ENCODE measurements around the gene ITPK1.

DNA sequence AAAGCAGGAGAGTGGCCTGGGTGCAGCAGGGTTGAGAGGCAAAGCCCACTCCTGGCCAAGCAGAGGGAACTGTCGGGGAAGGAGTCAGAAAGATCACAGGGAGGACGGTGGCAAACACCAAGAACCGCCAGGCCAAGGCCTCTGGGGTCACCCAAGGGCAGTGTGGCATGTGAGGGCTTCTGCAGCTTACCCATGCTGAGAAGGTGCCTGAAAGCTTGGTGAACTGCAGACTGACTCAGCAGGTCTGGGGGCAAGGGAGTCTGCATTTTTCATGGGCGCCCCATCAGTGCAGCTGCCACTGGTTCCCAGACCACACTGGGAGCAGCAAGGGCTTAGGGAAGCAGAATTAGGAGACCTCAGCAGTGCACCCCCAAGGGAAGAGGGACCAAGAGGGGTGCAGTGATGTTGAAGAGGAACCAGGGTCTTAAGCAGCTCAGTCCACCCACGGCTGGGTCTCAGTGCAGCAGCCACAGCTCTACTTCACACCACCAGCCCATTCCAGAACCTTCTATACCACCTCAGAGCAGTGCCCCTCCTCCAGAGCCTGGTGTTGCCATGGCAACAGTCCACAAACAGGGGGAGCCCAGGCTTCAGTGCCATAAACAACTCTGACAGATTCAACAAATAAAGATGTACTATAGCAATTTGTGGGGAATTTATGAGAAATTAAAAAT lies 59.4 kb downstream of the ITPK1 start:
- TF ChIP-seq, protein P1, sequence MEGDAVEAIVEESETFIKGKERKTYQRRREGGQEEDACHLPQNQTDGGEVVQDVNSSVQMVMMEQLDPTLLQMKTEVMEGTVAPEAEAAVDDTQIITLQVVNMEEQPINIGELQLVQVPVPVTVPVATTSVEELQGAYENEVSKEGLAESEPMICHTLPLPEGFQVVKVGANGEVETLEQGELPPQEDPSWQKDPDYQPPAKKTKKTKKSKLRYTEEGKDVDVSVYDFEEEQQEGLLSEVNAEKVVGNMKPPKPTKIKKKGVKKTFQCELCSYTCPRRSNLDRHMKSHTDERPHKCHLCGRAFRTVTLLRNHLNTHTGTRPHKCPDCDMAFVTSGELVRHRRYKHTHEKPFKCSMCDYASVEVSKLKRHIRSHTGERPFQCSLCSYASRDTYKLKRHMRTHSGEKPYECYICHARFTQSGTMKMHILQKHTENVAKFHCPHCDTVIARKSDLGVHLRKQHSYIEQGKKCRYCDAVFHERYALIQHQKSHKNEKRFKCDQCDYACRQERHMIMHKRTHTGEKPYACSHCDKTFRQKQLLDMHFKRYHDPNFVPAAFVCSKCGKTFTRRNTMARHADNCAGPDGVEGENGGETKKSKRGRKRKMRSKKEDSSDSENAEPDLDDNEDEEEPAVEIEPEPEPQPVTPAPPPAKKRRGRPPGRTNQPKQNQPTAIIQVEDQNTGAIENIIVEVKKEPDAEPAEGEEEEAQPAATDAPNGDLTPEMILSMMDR (conservative IDR thresholded peaks at IDR 0.05; ENCODE audit: low read depth, low read length), result no peak
- no peak for TF ChIP-seq EZH2 (IDR thresholded peaks at IDR 0.05; ENCODE audit: borderline replicate concordance, low read depth, low read length, poor library complexity, severe bottlenecking)

All from A673 (cell line).